ENCODE measurements around the gene EIF2S3B.

Gene EIF2S3B

GRCh38 chr12:10512798-10513197, 7.1 kb downstream of the EIF2S3B start:
- no peak for TF ChIP-seq CTCF (IDR thresholded peaks at IDR 0.05; ENCODE audit: low read depth, low read length, missing control alignments)
- in situ Hi-C loops (cut with HindIII; ENCODE audit: low sequenced_read_pairs) = no loop called here
- no peak for DNase-seq (ENCODE audit: low read depth)
- no peak overlapping the region for H3K4me3 ChIP-seq (ENCODE audit: low read depth, low read length)

GRCh38 chr12:10521555-10521954, 15.9 kb downstream of the EIF2S3B start:
- no peak overlapping the region for H3K4me3 ChIP-seq (ENCODE audit: low read depth, low read length)
- DNase-seq (ENCODE audit: low read depth) = no peak
- TF ChIP-seq CTCF (IDR thresholded peaks at IDR 0.05; ENCODE audit: low read depth, low read length, missing control alignments) = no peak
- in situ Hi-C loops (cut with HindIII; ENCODE audit: low sequenced_read_pairs) = no loop called here

GRCh38 chr12:10528174-10528953, 22.7 kb downstream of the EIF2S3B start:
- no peak overlapping the region for H3K4me3 ChIP-seq (ENCODE audit: low read depth, low read length)
- no peak for TF ChIP-seq CTCF (IDR thresholded peaks at IDR 0.05; ENCODE audit: low read depth, low read length, missing control alignments)
- in situ Hi-C loops (cut with HindIII; ENCODE audit: low sequenced_read_pairs) = no loop called here
- no peak for DNase-seq (ENCODE audit: low read depth)

GRCh38 chr12:10529603-10530002, 23.9 kb downstream of the EIF2S3B start:
- H3K4me3 ChIP-seq (ENCODE audit: low read depth, low read length) = no peak overlapping the region
- no peak for TF ChIP-seq CTCF (IDR thresholded peaks at IDR 0.05; ENCODE audit: low read depth, low read length, missing control alignments)
- no peak for DNase-seq (ENCODE audit: low read depth)
- in situ Hi-C loops (cut with HindIII; ENCODE audit: low sequenced_read_pairs) = no loop called here

- no peak for DNase-seq (ENCODE audit: low read depth)
- TF ChIP-seq CTCF (IDR thresholded peaks at IDR 0.05; ENCODE audit: low read depth, low read length, missing control alignments) = no peak
- in situ Hi-C loops (cut with HindIII; ENCODE audit: low sequenced_read_pairs) = no loop called here
- no peak overlapping the region for H3K4me3 ChIP-seq (ENCODE audit: low read depth, low read length)
These were observed 32.0 kb downstream of the EIF2S3B start for GRCh38 chr12:10537721-10538120.

- H3K4me3 ChIP-seq (ENCODE audit: low read depth, low read length) = no peak overlapping the region
- DNase-seq (ENCODE audit: low read depth) = peak; percentile 18
- no peak for TF ChIP-seq CTCF (IDR thresholded peaks at IDR 0.05; ENCODE audit: low read depth, low read length, missing control alignments)
- in situ Hi-C loops (cut with HindIII; ENCODE audit: low sequenced_read_pairs) = no loop called here
These were observed 35.1 kb downstream of the EIF2S3B start for GRCh38 chr12:10540776-10541205.

All from astrocyte of the cerebellum (primary cell).